GM18909 (cell line): ENCODE data around the gene VAV2.
"Not testable (repeated sequence)": the region's sequence is repeated elsewhere in the genome, so short reads cannot be mapped to it uniquely, and the experiment has no call there.

ENCODE experiments used
- ATAC-seq: cut with Tn5 transposase; IDR thresholded peaks from one replicate; pipeline ENCODE4 v1.9.1; 2021; ENCODE audit warnings: mild to moderate bottlenecking; ENCODE audit not compliant: unreplicated experiment, poor library complexity

The VAV2 gene

GRCh38 chr9:133763272-133764183, 228.6 kb downstream of the VAV2 start:
- ATAC-seq: no peak

GRCh38 chr9:133762488-133763271, 229.4 kb downstream of the VAV2 start:
- no peak for ATAC-seq

GRCh38 chr9:133761641-133762248, 230.4 kb downstream of the VAV2 start:
- no peak for ATAC-seq

DNA sequence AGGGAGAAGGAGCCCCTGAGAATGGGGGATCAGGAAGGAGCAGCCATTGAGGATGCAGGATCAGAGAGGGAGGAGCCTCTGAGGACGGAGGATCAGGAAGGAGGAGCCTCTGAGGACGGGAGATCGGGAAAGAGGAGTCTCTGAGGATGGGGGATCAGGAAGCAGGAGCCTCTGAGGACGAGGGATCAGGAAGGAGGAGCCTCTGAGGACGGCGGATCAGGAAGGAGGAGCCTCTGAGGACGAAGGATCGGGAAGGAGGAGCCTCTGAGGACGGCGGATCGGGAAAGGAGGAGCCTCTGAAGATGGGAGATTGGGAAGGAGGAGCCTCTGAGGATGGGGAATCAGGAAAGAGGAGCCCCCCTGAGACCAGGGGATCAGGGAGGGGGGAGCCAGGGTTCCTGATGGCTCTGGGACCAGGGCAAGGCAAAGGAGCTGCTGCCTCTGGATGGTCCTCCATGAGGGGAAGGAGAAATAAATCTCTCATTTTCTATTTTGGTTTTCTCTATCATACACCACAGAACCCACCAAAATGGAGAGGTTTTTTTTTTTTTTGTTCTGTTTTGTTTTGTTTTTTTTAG, 231.3 kb downstream of the VAV2 start:
- no peak for ATAC-seq

- no peak for ATAC-seq
These were observed 232.2 kb downstream of the VAV2 start for GRCh38 chr9:133759946-133760345.

DNA sequence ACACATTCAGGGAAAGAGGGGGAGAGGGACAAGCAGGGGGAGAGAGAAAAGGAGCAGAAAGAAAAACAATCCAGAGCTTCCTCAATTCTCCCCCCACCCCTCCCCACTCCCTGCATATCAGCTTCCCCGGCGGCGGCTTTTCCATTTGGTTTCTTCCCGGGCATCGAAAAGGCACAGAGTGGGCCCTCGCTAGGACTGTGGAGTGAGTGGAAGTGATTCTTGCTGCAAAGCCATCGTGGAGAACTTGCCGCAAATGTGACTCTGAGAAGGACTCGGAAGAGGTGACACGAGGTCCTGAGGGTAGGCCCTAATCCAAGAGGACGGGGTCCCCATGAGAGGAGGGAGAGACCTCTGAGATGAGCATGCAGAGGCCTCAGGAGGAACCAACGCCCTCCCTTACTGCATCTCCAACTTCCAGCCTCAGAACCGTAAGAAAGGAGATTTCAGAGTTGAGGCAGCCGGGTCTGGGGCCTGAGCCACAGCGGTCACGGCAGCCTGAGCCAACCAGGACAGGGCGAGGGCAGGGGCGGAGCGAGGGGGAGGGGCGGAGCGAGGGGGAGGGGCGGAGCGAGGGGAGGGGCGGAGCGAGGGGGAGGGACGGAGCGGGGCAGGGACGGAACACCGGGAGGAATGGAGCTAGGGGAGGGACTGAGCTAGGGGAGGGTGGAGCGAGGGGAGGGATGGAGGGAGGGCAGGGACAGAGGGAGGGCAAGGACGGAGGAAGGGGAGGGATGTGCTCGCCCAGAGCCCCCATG, 232.8 kb downstream of the VAV2 start:
- ATAC-seq: no peak

DNA sequence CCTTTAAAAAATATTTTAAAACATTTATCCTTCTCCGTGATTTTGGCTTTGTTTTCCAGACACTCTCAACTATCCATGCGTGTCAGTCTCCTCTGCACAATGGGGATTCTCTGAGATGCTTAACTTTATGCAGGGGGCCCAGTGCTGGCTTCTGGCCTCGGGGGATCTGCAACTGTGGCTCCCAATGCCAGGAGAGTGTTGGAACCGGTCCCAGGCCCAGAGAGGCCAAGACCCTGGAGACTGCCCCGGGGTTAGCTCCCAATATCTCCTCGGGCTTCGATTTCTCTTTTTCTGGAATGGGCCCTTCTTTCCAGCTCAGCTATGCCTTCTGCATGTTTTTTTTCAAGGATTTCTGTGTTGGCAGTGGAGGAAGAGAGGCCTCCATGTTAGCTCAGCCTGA, 233.9 kb downstream of the VAV2 start:
- no peak for ATAC-seq

GRCh38 chr9:133754688-133755227, 237.4 kb downstream of the VAV2 start:
- ATAC-seq: no peak

- ATAC-seq: no peak
These were observed 237.9 kb downstream of the VAV2 start for GRCh38 chr9:133754187-133754586.

- no peak for ATAC-seq
These were observed 239.2 kb downstream of the VAV2 start for GRCh38 chr9:133752739-133753446.

DNA sequence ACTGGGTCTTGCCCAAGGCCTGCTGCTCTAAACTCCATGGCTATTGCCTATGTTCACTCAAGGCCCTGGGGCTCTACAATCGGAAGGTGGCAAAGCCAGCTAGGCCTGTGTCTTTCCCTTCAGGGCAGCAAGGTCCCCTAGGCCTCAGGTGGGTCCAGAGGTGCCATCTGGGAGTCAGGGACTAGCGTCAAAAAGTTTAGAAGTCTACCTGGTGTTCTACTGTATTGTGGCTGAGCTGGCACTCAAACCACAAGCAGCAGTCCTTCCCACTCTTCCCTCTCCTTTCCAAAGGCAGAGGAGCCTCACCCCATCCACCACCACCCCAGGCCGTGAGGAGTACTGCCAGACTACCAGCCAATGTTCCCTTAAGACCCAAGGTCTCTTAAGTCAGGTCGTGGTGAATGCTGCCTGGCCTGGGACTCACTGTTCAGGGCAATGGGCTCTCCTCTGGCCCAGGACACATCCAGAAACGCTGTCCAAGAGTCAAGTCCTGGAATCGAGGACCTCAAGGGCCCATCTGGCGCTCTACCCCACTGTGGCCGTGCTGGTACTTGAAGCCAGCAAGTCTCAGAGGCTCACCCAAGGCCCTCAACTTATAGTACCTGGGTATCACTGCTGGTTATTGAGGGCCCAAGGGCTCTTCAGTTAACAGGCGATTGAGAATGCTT, 241.0 kb downstream of the VAV2 start:
- ATAC-seq: no peak

- no peak for ATAC-seq
These were observed 244.8 kb downstream of the VAV2 start for GRCh38 chr9:133747309-133747708.

DNA sequence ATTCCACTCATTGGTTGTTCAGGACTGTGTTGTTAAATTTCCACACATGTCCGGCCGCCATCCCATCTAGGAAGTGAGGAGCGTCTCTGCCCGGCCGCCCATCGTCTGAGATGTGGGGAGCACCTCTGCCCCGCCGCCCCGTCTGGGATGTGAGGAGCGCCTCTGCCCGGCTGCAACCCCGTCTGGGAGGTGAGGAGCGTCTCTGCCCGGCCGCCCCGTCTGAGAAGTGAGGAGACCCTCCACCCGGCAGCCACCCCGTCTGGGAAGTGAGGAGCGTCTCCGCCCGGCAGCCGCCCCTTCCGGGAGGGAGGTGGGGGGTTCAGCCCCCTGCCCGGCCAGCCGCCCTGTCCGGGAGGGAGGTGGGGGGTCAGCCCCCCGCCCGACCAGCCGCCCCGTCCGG, 247.6 kb downstream of the VAV2 start:
- ATAC-seq: not testable (repeated sequence)

GRCh38 chr9:133742849-133743444, 249.2 kb downstream of the VAV2 start:
- peak; percentile 65 for ATAC-seq

DNA sequence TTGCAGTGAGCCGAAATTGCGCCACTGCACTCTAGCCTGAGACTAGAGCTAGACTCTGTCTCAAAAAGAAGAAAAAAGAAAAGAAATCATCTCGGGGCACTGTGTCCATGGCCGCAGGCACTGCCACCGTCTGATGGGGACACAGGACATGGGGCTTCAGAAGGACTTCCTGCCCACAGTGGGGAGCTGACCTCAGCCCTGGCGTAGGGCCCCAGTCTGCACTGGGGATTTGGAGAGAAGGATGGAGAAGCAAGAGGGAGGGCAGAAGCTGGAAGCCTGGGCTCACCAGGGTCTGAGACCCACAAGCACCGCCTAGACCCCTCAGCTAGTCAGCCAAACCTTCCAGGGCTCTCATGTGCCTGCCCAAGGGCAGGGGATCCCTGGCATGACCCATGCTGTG, 249.9 kb downstream of the VAV2 start:
- no peak for ATAC-seq

DNA sequence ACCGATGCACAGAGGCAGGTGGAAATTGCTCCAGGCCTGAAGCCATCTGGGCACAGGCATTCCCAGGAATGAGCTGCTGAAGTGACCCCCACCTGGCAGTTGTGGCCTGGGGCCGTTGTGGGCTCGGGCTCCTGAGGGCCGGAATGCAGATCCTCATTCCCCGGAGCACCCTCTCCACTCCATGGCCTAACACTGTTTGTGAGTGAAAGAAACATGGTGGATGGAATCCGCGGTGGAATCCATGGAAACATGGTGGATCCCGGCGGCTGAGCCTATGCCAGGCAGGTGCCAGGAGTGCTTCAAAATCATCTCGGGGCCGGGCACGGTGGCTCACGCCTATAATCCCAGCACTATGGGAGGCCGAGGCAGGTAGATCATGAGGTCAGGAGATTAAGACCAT, 250.4 kb downstream of the VAV2 start:
- ATAC-seq: no peak

- no peak for ATAC-seq
These were observed 251.2 kb downstream of the VAV2 start for GRCh38 chr9:133740911-133741310.
